HCT116 (cell line): Measurements from ENCODE around the gene MED19. TPM values are rescaled to one million over a fixed set of nuclear protein-coding genes. Genes with fewer than 3 reads are reported as not detected.
"Not testable (repeated sequence)": the region's sequence is repeated elsewhere in the genome, so short reads cannot be mapped to it uniquely, and the experiment has no call there.

Experiments used
- ATAC-seq: fragments of 200-7000 bp; cut with Tn5 transposase; 2 replicates; pipeline ENCODE4 v1.9.1; 2020; ENCODE audit warnings: mild to moderate bottlenecking, moderate library complexity
- BruUV-seq: library from RNA; stranded (reverse); fragments of 400-500 nt; replicated peaks from 2 replicates; lab custom pipeline; 2021; lab: Mats Ljungman, UMichigan
- CTCF ChIA-PET: fragments of 300-600 bp; sonication (Branson Sonifier 250); formaldehyde crosslinking; loops from one replicate; lab custom pipeline; 2021; ENCODE audit warnings: antibody characterized with exemption; lab: Charles Lee
- POLR2A ChIA-PET: fragments of 300-600, 350-600 bp; sonication (Branson Sonifier 250); formaldehyde crosslinking; loops from one replicate; lab custom pipeline; 2021; ENCODE audit warnings: antibody characterized with exemption; lab: Charles Lee
- RAD21 ChIA-PET, 2 experiments: fragments of 300-600 bp; sonication (Branson Sonifier 250); formaldehyde crosslinking; loops; one replicate each; lab custom pipeline; 2023; ENCODE audit warnings: low total read pairs in 2 of 2; ENCODE audit not compliant: uncharacterized antibody in 2 of 2, unreplicated experiment in 2 of 2, low non-redundant PET in 1 of 2; lab: Charles Lee
- DNase-seq: peaks from one replicate; pipeline ENCODE4 v3.0.0-alpha.2; 2010; ENCODE audit warnings: low read depth, low spot score
- H2AFZ ChIP-seq: fragments of 200-600 bp; shearing (Covaris generic), sonication (generic); 2 replicates; pipeline ENCODE4 v1.6.1; 2017; ENCODE audit warnings: low read depth, mixed run types, mixed read lengths, antibody characterized with exemption, low read length; ENCODE audit not compliant: poor library complexity, severe bottlenecking
- H3K27ac ChIP-seq: 2 replicates; pipeline ENCODE4 v1.5.1; 2012; ENCODE audit warnings: low read depth, low read length
- H3K27me3 ChIP-seq: fragments of 200-600 bp; sonication (generic); 2 replicates; pipeline ENCODE4 v1.6.1; 2016; ENCODE audit warnings: mixed run types, low read length, mixed read lengths; ENCODE audit not compliant: insufficient read depth
- H3K36me3 ChIP-seq, 2 experiments: fragments of 200-500 bp in 1 of 2; fragments of 200-600 bp in 1 of 2; sonication (Bioruptor generic) in 1 of 2; sonication (generic) in 1 of 2; 2 replicates each; pipeline versions ENCODE4 v1.5.1 to v1.6.1; 2014 to 2016; ENCODE audit warnings: low read length in 2 of 2, inconsistent platforms in 1 of 2, mixed read lengths in 1 of 2, mixed run types in 1 of 2; ENCODE audit not compliant: insufficient read depth in 2 of 2, control insufficient read depth in 1 of 2
- H3K4me1 ChIP-seq, 2 experiments: fragments of 200-600 bp in 1 of 2; sonication (generic) in 1 of 2; 2 replicates each; pipeline versions ENCODE4 v1.5.1 to v1.6.1; 2012 to 2017; ENCODE audit warnings: low read length in 2 of 2, inconsistent platforms in 1 of 2, mild to moderate bottlenecking in 1 of 2, mixed read lengths in 1 of 2, mixed run types in 1 of 2, moderate library complexity in 1 of 2; ENCODE audit not compliant: insufficient read depth in 2 of 2, control insufficient read depth in 1 of 2
- H3K4me2 ChIP-seq: fragments of 200-600 bp; sonication (generic); 2 replicates; pipeline ENCODE4 v1.6.1; 2017; ENCODE audit warnings: mixed run types, low read length, mixed read lengths
- H3K4me3 ChIP-seq, 2 experiments: fragments of 200-600 bp in 1 of 2; sonication (generic) in 1 of 2; replicated peaks in 1 of 2; 2 replicates each; pipeline ENCODE4 v1.5.1; 2011 to 2016; ENCODE audit warnings: low read length in 2 of 2, control low read depth in 1 of 2, low read depth in 1 of 2, mild to moderate bottlenecking in 1 of 2, mixed read lengths in 1 of 2, mixed run types in 1 of 2
- H3K79me2 ChIP-seq: fragments of 200-600 bp; sonication (generic); 2 replicates; pipeline ENCODE4 v1.6.1; 2017; ENCODE audit warnings: mild to moderate bottlenecking, mixed run types, low read length, moderate library complexity, mixed read lengths; ENCODE audit not compliant: insufficient read depth
- H3K9ac ChIP-seq: fragments of 200-600 bp; sonication (generic); 2 replicates; pipeline ENCODE4 v1.6.1; 2016; ENCODE audit warnings: low read length, mixed read lengths
- H3K9me2 ChIP-seq: fragments of 200-600 bp; sonication (generic), shearing (Covaris generic); 2 replicates; pipeline ENCODE4 v1.6.1; 2017; ENCODE audit warnings: mixed run types, mild to moderate bottlenecking, moderate library complexity; ENCODE audit not compliant: insufficient read depth
- H3K9me3 ChIP-seq, 2 experiments: fragments of 200-500 bp in 1 of 2; fragments of 200-600 bp in 1 of 2; sonication (Bioruptor generic) in 1 of 2; sonication (generic) in 1 of 2; 2 replicates each; pipeline ENCODE4 v1.6.1; 2014 to 2017; ENCODE audit warnings: low read length in 2 of 2, mixed read lengths in 2 of 2, inconsistent platforms in 1 of 2, low read depth in 1 of 2, mild to moderate bottlenecking in 1 of 2, mixed run types in 1 of 2, moderate library complexity in 1 of 2; ENCODE audit not compliant: control insufficient read depth in 1 of 2, insufficient read depth in 1 of 2
- H4K20me1 ChIP-seq: fragments of 200-600 bp; sonication (generic), shearing (Covaris generic); 2 replicates; pipeline ENCODE4 v1.6.1; 2017; ENCODE audit warnings: mixed run types, mild to moderate bottlenecking, moderate library complexity; ENCODE audit not compliant: insufficient read depth
- EZH2phosphoT487 ChIP-seq: fragments of 200-600 bp; IDR thresholded peaks from 2 replicates; pipeline ENCODE4 v1.6.1; 2018; ENCODE audit warnings: antibody characterized with exemption, borderline replicate concordance
- FOSL1 ChIP-seq: IDR thresholded peaks from 2 replicates; pipeline ENCODE4 v1.6.1; 2012; ENCODE audit warnings: low read depth
- JUND ChIP-seq: IDR thresholded peaks from 2 replicates; pipeline ENCODE4 v1.6.1; 2012
- POLR2AphosphoS5 ChIP-seq: IDR thresholded peaks from 2 replicates; pipeline ENCODE4 v1.6.1; 2011; ENCODE audit warnings: mild to moderate bottlenecking, low read depth, low read length, moderate library complexity
- RAD21 ChIP-seq: IDR thresholded peaks from 2 replicates; pipeline ENCODE4 v1.6.1; 2012; ENCODE audit warnings: low read depth, mild to moderate bottlenecking
- SIN3A ChIP-seq: IDR thresholded peaks from 2 replicates; pipeline ENCODE4 v1.6.1; 2012; ENCODE audit warnings: low read depth
- SP1 ChIP-seq: IDR thresholded peaks from 2 replicates; pipeline ENCODE4 v1.6.1; 2012; ENCODE audit warnings: low read depth
- SRF ChIP-seq: IDR thresholded peaks from 2 replicates; pipeline ENCODE4 v1.6.1; 2012; ENCODE audit warnings: low read depth
- TCF7L2 ChIP-seq: IDR thresholded peaks from 2 replicates; pipeline ENCODE4 v1.7.0; 2011; ENCODE audit warnings: borderline replicate concordance, inconsistent platforms; ENCODE audit not compliant: insufficient read depth, insufficient read length; ENCODE audit errors: extremely low read depth
- YY1 ChIP-seq: IDR thresholded peaks from 2 replicates; pipeline ENCODE4 v1.6.1; 2011; ENCODE audit warnings: low read length, low read depth, moderate library complexity, mild to moderate bottlenecking; ENCODE audit not compliant: insufficient replicate concordance; ENCODE audit errors: extremely low read depth
- ZBTB33 ChIP-seq: IDR thresholded peaks from 2 replicates; pipeline ENCODE4 v1.6.1; 2011; ENCODE audit warnings: mild to moderate bottlenecking, low read length, moderate library complexity; ENCODE audit not compliant: insufficient replicate concordance; ENCODE audit errors: extremely low read depth
- ZFX ChIP-seq: fragments of 450-650 bp; IDR thresholded peaks from 2 replicates; pipeline ENCODE4 v1.6.1; 2017
- intact Hi-C: fragments of 100-400 bp; cut with micrococcal nuclease; formaldehyde crosslinking; loops from 2 replicates; pipeline ENCODE4 v1.10.0; 2022
- total RNA-seq: library from RNA; stranded (reverse); gene quantifications from one replicate; pipeline ENCODE4 v1.2.1, GENCODE V29; 2021; ENCODE audit not compliant: unreplicated experiment

MED19 gene
- total RNA-seq, 1 experiment from 2014 or later = 18.0 TPM

- TF ChIP-seq FOSL1 = no peak
Measured at GRCh38 chr11:57698843-57699365, 13.1 kb downstream of the MED19 start (continued).

- H3K9me2 ChIP-seq, H4K20me1 ChIP-seq, POLR2A ChIA-PET, DNase-seq, intact Hi-C loops, H3K9ac ChIP-seq, ATAC-seq, H2AFZ ChIP-seq, H3K9me3 ChIP-seq, BruUV-seq, H3K4me1 ChIP-seq, CTCF ChIA-PET, H3K27me3 ChIP-seq, H3K27ac ChIP-seq, RAD21 ChIA-PET, H3K4me3 ChIP-seq, H3K4me2 ChIP-seq: not testable (repeated sequence)
- H3K79me2 ChIP-seq = peaks cover 29% of the 10 kb centered on the region
- H3K36me3 ChIP-seq = peaks cover 42 to 51% of the 10 kb centered on the region in 2 experiments
Measured at GRCh38 chr11:57690474-57690873, 21.5 kb downstream of the MED19 start.

GRCh38 chr11:57681168-57681567, 30.8 kb downstream of the MED19 start:
- intact Hi-C loops = no loop called here
- no peak overlapping the region for H3K27ac ChIP-seq
- peaks cover 0 to 6% of the 10 kb centered on the region in 2 experiments; a peak in 1 of 4 replicates for H3K4me1 ChIP-seq
- H3K79me2 ChIP-seq = peaks cover 89% of the 10 kb centered on the region
- DNase-seq (no peak), ATAC-seq (no peak)
- H3K4me2 ChIP-seq = no peak overlapping the region
- H2AFZ ChIP-seq = no peak overlapping the region
- BruUV-seq = no TSS peak
- ChIA-PET POLR2A (no interaction called here), CTCF (no interaction called here), RAD21 (no interaction called here)
- peaks cover 36 to 38% of the 10 kb centered on the region in 2 experiments; a peak in 3 of 4 replicates for H3K36me3 ChIP-seq
- no peak for TF ChIP-seq TCF7L2
- no peak for TF ChIP-seq JUND
- no peak for TF ChIP-seq ZBTB33
- TF ChIP-seq EZH2phosphoT487 = no peak
- TF ChIP-seq POLR2AphosphoS5 = no peak
- TF ChIP-seq ZFX = no peak
- no peak for TF ChIP-seq YY1
- TF ChIP-seq SP1 = no peak
- TF ChIP-seq SIN3A = no peak
- no peak for TF ChIP-seq RAD21
- TF ChIP-seq SRF = no peak
- H4K20me1 ChIP-seq = peaks cover 4% of the 10 kb centered on the region; the same call in 1 of the 2 replicates
- no peaks in the 10 kb centered on the region for H3K9me3 ChIP-seq
- no peaks in the 10 kb centered on the region for H3K9me2 ChIP-seq
- no peaks in the 10 kb centered on the region for H3K27me3 ChIP-seq
- no peak overlapping the region for H3K9ac ChIP-seq
- no peak overlapping the region for H3K4me3 ChIP-seq
